HG03045 (cell line): ENCODE data around the gene PLEKHA8.

Experiments used
- ATAC-seq: cut with Tn5 transposase; IDR thresholded peaks from one replicate; pipeline ENCODE4 v1.9.1; 2021; ENCODE audit warnings: mild to moderate bottlenecking, moderate library complexity; ENCODE audit not compliant: unreplicated experiment

Gene PLEKHA8

GRCh38 chr7:30062587-30062986 is 34.4 kb downstream of the PLEKHA8 start:
- no peak for ATAC-seq

DNA sequence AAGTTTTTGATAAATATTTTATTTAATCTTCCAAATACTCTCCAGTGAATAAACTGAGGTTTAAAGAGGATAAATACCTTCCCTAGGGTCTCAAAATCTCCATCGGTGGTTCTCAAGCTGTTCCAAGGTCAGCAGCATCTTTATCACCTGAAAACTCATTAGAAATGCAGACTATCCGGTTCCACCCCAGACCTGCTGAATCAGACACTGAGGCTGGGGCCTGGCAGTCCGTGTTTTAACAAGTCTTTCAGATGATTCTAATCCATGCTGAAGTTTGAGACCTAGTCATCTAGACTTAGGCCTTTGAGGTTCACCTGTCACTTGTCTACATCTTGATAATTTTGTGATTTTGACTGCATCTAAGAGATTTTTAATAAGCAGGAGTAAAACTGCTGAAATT is 37.5 kb downstream of the PLEKHA8 start:
- ATAC-seq: no peak

DNA sequence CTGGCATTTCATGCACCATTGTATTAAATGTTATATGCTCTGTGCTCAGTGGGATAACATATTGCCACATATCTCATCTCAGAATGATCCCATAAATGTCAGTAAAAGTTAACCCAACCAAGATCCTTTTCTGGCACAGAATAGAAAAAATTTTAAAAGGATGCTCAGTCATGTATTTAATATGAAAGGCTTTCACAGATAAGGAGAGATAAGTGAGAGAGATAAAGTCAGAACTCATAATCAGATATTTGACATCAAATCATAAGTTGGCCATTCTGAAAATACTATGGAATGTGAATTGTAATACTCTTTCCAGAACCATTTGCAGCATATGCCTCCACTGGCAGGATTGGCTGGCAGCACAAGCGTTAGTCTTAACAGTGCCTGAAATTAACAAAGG is 38.5 kb downstream of the PLEKHA8 start:
- no peak for ATAC-seq

GRCh38 chr7:30068117-30068516 is 39.9 kb downstream of the PLEKHA8 start:
- ATAC-seq: no peak

GRCh38 chr7:30069096-30069867 is 41.1 kb downstream of the PLEKHA8 start:
- no peak for ATAC-seq

- ATAC-seq: no peak
These were observed 41.8 kb downstream of the PLEKHA8 start for GRCh38 chr7:30070052-30070451.

DNA sequence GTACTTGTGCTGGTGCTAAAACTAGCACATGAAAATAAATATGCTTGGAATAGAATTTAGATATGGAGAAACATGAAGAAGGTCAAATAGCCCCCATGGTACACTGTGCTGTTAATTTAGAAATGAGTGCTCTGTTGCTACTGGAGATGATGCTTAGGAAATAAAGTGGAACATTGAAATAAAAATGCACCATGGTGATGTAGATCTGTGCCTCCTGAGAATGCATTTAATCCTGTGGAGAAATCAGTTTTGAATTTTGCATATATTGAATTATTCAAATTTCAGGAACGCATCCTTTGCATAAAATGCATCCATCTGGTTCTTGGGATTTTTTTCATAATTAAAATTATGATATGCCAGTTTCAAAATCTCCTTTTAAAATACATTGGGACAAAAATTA is 44.5 kb downstream of the PLEKHA8 start:
- ATAC-seq: no peak

- ATAC-seq: no peak
These were observed 46.3 kb downstream of the PLEKHA8 start for GRCh38 chr7:30074422-30075030.

DNA sequence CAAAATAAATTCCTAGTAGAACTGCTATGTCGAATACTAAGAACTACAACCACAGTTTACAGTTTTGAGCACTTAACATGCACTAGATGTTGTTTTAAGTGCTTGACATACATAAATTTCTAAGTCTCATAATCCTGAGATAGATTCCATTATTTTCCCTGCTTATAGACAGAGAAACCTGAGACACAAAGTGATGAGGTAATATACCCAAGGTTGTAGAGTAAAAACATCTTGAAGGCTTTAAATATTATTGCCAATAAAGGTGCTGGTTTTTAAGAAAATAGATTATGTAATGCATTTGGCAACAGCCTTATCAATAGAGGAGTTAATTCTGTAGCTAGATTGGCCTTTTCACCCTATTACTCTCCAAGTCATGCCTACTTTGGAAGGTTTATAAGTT is 48.2 kb downstream of the PLEKHA8 start:
- no peak for ATAC-seq

DNA sequence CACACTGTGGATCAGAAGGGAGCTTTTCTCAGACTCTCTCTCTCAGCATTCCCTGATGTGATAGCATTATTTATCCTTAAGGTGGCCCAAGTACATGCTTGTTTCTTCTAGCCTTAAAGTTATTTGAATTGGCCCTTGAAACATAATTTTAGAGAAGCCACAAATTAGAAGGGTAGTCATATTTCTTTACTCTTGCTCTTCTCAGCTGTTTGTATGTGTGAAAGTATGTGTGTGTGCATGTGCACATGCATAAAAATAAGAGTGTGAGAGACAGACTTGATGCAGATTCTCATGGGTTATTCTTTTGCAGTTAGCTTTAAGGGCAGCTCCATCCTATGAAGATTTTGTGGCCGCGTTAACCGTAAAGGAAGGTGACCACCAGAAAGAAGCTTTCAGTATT is 50.1 kb downstream of the PLEKHA8 start:
- no peak for ATAC-seq

DNA sequence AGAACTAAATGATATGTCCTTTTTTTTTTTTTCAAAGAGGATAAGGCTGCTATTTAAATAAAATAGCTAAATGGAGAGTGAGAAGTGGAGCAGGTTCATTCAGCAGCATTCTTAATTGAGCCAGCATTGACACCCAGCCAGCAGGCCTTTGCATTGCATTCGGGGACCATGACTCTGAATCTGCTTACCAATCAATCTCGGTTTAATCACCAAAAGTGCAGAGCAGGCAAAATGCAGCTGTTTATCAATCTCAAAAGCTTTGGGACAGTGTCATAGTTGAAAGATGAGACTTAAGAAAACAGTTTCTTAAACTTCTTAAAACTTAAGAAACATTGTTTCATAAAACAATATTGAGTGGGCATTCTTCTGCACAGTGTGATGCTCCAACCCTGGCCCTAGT is 51.7 kb downstream of the PLEKHA8 start:
- ATAC-seq: no peak

DNA sequence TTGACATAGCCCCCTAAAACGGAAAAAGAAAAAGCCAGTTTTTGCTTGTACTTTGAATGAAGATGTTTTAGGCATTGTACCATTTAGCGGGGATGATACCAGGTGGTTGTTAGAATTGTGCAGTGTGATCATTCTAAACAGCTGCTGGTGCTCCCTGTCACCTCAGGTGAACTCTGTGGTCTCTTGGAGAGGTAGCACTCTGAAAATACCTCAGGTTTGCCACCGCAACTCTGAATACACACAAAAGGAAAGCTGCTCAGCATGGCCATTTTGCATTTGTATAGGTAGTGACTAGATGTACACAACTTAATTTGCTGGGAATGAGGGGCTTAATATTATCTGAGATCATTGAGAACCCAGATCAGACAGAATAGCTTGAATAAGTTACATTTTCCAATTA is 52.6 kb downstream of the PLEKHA8 start:
- no peak for ATAC-seq

- ATAC-seq: no peak
These were observed 54.5 kb downstream of the PLEKHA8 start for GRCh38 chr7:30082686-30083085.

DNA sequence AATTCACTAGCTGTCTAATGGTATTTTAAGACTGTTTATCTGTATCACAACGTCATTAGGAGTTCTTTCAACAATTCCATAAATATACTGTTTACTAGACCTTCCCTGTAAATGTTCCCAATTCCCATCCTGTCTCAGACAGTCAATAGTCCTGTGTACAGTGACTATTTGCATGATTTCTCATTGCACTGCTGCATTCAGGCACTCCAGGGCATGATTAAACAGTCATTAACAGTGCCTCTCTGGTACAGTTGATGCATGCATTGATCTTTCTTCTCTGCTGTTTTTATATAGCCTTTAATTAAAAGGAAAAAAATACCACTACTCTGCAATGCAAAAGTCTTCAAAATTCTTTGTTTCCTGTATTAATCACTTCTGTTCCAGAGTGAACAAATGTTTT is 55.1 kb downstream of the PLEKHA8 start:
- ATAC-seq: no peak

DNA sequence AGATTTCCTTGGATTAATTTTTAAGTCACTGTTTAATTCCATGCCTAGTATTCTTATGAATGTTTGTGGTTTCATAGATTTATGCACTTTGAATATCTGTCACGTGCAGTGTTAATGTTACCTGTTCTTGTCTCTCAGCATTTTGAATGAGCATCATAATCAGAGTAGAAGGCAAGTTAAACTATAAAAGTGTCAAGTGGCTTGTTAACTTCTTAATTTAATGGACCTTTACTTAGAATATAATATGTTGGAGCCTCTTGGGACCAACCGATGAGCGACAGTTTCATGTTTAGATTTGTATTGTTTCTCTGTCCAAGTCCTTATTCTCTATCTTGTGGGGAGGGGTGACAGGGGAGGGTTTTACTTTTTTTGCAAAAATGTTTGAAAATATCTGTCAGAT is 56.0 kb downstream of the PLEKHA8 start:
- ATAC-seq: no peak

DNA sequence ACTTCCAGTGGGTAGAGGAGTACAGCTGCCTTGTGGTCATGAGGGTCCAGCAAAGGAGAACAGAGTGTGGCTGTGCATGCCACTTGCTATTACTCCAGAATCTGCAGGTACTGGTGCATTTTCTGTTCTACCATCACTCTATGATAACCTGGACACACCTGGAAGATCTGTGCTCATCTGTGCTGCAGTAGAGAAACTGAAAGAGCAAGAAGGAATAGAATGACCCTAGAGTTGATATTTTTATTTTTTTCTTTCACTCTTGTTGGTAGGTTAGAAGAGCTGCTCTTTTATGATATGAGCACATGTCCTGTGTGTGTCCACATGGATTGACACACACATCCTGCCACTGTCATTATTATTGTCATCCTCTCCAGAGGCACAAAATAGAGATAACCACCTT is 58.3 kb downstream of the PLEKHA8 start:
- no peak for ATAC-seq

DNA sequence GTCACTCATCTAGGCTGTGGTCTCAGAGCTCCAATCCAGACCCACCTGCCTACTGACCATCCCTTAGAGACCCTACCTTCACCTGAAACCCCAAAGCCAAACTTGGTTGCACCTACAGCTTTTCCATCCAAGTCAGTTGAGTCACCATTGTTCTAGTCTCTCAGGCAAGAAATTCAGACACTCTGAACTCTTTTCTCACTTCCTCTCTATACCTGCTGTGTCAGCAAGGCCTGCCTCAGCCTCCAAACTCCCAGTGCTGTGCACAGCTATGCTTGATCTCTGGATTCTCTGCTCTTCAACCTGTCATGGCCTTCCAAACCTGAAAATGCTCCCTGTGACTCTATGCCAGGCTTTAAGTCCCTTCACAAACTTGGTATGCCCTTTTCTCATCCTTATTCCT is 59.2 kb downstream of the PLEKHA8 start:
- no peak for ATAC-seq

GRCh38 chr7:30088362-30088761 is 60.1 kb downstream of the PLEKHA8 start:
- ATAC-seq: no peak

GRCh38 chr7:30090111-30090510 is 61.9 kb downstream of the PLEKHA8 start:
- ATAC-seq: no peak

DNA sequence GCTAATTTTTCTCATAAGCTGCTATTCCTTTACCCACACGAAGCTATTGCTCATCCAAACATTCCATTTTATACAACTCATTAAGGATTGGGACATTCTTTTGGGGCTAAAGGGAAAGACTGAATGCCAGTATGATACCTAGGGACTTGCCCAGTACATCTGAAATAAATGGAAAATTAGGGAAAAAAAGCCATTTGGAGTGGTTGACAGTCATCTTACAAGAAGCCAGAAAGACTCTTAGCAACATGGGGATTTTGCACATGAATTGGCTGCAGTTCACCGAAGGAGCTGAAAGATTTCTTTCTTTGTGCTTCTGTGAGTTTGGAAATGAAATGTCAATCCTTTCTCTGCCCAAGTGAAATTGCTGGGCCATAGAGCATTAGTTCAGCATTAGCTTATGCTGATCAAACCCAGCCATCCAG is 63.3 kb downstream of the PLEKHA8 start:
- ATAC-seq: no peak

- no peak for ATAC-seq
These were observed 63.8 kb downstream of the PLEKHA8 start for GRCh38 chr7:30091987-30092386.

GRCh38 chr7:30093420-30093952 is 65.3 kb downstream of the PLEKHA8 start:
- no peak for ATAC-seq
